ENCODE measurements around the gene TWF2.

GRCh38 chr3:52246728-52247408, 7.9 kb upstream of the TWF2 start:
- TF ChIP-seq CTCF (IDR thresholded peaks at IDR 0.05; ENCODE audit: low read depth, low read length) (no peak), EZH2phosphoT487 (IDR thresholded peaks at IDR 0.05; ENCODE audit: low read depth) (no peak)

All from OCI-LY3 (cell line).